Prostate gland (tissue), 2 donors: ENCODE measurements around the gene PAPPA2. TPM values are rescaled to one million over a fixed set of nuclear protein-coding genes. Genes with fewer than 3 reads are reported as not detected.

Source experiments
- DNase-seq: peaks from one replicate; pipeline ENCODE4 v3.0.0-alpha.2; 2019; ENCODE audit warnings: low spot score
- H3K27ac ChIP-seq, 2 donors: fragments of 200-600 bp; sonication (generic); 2 replicates each; pipeline ENCODE4 v1.5.1; 2017 to 2019
- H3K27me3 ChIP-seq: fragments of 200-600 bp; sonication (generic); replicated peaks from 2 replicates; pipeline ENCODE4 v1.5.1; 2019; ENCODE audit not compliant: insufficient read depth
- H3K36me3 ChIP-seq, 2 donors: fragments of 200-600 bp; sonication (generic); 1 replicate in 1 of 2; 2 replicates in 1 of 2; pipeline versions ENCODE4 v1.5.1 to v1.8.1; 2017 to 2019
- H3K4me1 ChIP-seq: fragments of 200-600 bp; sonication (generic); replicated peaks from 2 replicates; pipeline ENCODE4 v1.5.1; 2019
- H3K4me3 ChIP-seq, 2 donors: fragments of 200-600 bp; sonication (generic); 2 replicates each; pipeline ENCODE4 v1.5.1; 2017 to 2019
- H3K9me3 ChIP-seq: fragments of 200-600 bp; sonication (generic); 2 replicates; pipeline ENCODE4 v1.5.1; 2017
- POLR2A ChIP-seq: fragments of 450-650 bp; IDR thresholded peaks from one replicate; pipeline ENCODE4 v1.6.1; 2016; ENCODE audit warnings: antibody characterized with exemption, mild to moderate bottlenecking
- POLR2AphosphoS5 ChIP-seq: sonication (generic); formaldehyde crosslinking; IDR thresholded peaks from one replicate; pipeline ENCODE4 v1.6.1; 2017; ENCODE audit warnings: antibody characterized with exemption
- WGBS: methylation state at CpG from one replicate; pipeline ENCODE4 v1.1.5; 2018; 5-methylcytosine and 5-hydroxymethylcytosine counted together
- intact Hi-C: fragments of 100-400 bp; cut with DNase I; formaldehyde crosslinking; loops from one replicate; pipeline ENCODE4 v1.14.2; 2022
- total RNA-seq, 2 donors: library from RNA; depleted of rRNA; stranded (reverse); fragments of >200 nt; gene quantifications; one replicate each; pipeline ENCODE4 v1.1.0, GENCODE V29; 2016
- TF ChIP-seq, protein P1 (sequence below), 4 experiments: fragments of 200-600 bp in 2 of 4; fragments of 450-650 bp in 2 of 4; sonication (generic) in 2 of 4; IDR thresholded peaks; 1 replicate in 3 of 4; 2 replicates in 1 of 4; pipeline ENCODE4 v1.5.1; 2016 to 2019; ENCODE audit warnings: antibody characterized with exemption in 4 of 4, mild to moderate bottlenecking in 2 of 4, moderate library complexity in 2 of 4

The PAPPA2 gene
- total RNA-seq, 2 donors from 2014 or later = 0.36 to 1.9 TPM

DNA sequence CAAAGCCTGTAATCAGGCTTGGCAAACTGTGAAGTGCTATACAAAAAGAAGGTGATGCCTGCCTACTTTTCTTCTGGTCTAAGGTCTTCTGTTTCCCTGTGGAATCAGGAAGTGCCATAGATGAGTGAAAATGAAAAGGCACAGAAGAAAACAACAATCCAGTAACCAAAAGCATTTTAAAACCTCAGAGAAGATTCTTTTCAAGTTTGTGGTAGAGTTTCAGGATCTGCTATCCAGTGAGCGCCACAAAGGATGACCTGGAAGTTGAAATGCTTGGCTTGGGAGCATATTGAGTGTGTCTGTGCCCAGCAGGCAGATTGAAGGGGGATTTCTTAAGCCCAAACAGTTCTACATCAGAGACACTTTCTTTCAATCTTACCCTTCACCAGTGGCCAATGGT, 272.2 kb downstream of the PAPPA2 start:
- intact Hi-C loops = no loop called here
- Histone ChIP-seq H3K9me3 (no peaks in the 10 kb centered on the region), H3K4me3 (no peak overlapping the region), H3K36me3 (no peaks in the 10 kb centered on the region), H3K4me1 (no peaks in the 10 kb centered on the region), H3K27me3 (no peaks in the 10 kb centered on the region), H3K27ac (no peak overlapping the region)
- 100% methylated on average over 1 of the region's 1 CpG for WGBS
- TF ChIP-seq POLR2AphosphoS5 (no peak), POLR2A (no peak)
- TF ChIP-seq, protein P1, sequence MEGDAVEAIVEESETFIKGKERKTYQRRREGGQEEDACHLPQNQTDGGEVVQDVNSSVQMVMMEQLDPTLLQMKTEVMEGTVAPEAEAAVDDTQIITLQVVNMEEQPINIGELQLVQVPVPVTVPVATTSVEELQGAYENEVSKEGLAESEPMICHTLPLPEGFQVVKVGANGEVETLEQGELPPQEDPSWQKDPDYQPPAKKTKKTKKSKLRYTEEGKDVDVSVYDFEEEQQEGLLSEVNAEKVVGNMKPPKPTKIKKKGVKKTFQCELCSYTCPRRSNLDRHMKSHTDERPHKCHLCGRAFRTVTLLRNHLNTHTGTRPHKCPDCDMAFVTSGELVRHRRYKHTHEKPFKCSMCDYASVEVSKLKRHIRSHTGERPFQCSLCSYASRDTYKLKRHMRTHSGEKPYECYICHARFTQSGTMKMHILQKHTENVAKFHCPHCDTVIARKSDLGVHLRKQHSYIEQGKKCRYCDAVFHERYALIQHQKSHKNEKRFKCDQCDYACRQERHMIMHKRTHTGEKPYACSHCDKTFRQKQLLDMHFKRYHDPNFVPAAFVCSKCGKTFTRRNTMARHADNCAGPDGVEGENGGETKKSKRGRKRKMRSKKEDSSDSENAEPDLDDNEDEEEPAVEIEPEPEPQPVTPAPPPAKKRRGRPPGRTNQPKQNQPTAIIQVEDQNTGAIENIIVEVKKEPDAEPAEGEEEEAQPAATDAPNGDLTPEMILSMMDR (IDR thresholded peaks at IDR 0.05) = no peak
- no peak for DNase-seq

DNA sequence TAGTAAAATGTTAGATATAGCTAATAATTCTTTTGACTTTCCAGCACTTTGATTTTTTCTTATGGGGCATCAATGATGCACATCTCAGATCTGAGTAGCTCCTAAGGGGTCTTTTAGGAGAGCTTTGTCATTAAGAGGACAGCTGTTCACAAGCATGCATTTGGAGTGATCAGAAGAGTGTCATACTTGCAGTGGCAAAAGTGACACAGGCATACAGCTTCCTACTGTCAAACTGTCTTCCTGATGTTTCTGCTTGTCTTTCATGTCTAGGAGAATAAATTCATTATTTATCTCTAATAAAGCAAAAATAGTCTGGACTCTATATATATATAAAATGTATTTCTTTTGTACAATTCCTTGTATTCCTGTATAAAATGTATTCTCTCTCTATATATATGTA, 273.0 kb downstream of the PAPPA2 start:
- H3K27me3 ChIP-seq = no peaks in the 10 kb centered on the region

DNA sequence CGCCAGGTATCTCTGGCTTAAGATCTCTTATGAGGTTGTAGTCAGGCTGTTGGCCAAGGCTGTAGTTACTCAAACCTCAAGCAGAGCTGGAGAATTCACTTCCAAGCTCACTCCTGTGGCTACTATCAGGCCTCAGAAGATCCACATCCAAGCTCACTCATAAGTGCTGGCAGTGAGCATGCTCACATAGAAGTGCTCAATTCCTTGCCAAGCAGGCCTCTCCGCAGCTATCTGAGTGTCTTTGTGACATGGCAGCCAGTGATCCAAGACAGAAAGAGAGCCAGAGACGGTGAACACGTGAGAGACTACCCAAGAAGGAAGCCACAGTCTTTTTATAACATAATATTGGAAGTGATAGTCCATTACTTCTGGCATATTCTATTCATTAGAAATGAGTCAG, 278.2 kb downstream of the PAPPA2 start:
- DNase-seq = no peak
- no peaks in the 10 kb centered on the region for H3K27me3 ChIP-seq
- no peaks in the 10 kb centered on the region for H3K36me3 ChIP-seq
- WGBS = 93% methylated on average over 4 of the region's 4 CpGs
- no peak overlapping the region for H3K4me3 ChIP-seq
- H3K4me1 ChIP-seq = no peaks in the 10 kb centered on the region
- intact Hi-C loops = no loop called here
- no peak overlapping the region for H3K27ac ChIP-seq
- TF ChIP-seq, protein P1 (IDR thresholded peaks at IDR 0.05) = no peak
- TF ChIP-seq POLR2AphosphoS5 (no peak), POLR2A (no peak)
- H3K9me3 ChIP-seq = no peaks in the 10 kb centered on the region

More for the DNA sequence above, 273.0 kb downstream of the PAPPA2 start:
- Histone ChIP-seq H3K36me3 (no peaks in the 10 kb centered on the region), H3K4me1 (no peaks in the 10 kb centered on the region), H3K27ac (no peak overlapping the region), H3K4me3 (no peak overlapping the region), H3K9me3 (no peaks in the 10 kb centered on the region)
- no peak for TF ChIP-seq POLR2AphosphoS5
- TF ChIP-seq POLR2A = no peak
- TF ChIP-seq, protein P1 (IDR thresholded peaks at IDR 0.05) = no peak
- intact Hi-C loops = no loop called here
- no peak for DNase-seq

DNA sequence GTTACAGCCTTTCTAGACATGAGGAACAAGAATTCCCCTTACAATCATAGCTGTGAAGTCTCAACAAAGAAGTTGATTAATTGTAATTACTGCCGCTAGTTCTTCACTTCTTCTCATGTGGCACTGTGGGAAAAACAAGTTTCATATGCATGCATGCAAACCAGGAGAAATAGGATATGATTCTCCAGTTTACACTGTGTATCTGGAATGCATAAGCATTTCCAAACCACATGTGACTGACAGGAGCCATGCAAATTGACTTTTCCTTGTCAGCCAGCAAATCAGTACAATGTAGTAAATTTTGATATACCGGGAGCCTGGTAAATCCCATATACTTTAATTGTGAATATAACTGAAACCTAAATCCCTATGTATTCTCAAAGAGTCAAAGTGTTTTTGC, 279.3 kb downstream of the PAPPA2 start:
- no peak overlapping the region for H3K4me3 ChIP-seq
- no peaks in the 10 kb centered on the region for H3K36me3 ChIP-seq
- no peaks in the 10 kb centered on the region for H3K4me1 ChIP-seq
- TF ChIP-seq, protein P1 (IDR thresholded peaks at IDR 0.05) = no peak
- TF ChIP-seq POLR2A (no peak), POLR2AphosphoS5 (no peak)
- no peak overlapping the region for H3K27ac ChIP-seq
- H3K9me3 ChIP-seq = no peaks in the 10 kb centered on the region
- intact Hi-C loops = no loop called here
- no peak for DNase-seq
- no peaks in the 10 kb centered on the region for H3K27me3 ChIP-seq
- 67% methylated on average over 2 of the region's 2 CpGs for WGBS

DNA sequence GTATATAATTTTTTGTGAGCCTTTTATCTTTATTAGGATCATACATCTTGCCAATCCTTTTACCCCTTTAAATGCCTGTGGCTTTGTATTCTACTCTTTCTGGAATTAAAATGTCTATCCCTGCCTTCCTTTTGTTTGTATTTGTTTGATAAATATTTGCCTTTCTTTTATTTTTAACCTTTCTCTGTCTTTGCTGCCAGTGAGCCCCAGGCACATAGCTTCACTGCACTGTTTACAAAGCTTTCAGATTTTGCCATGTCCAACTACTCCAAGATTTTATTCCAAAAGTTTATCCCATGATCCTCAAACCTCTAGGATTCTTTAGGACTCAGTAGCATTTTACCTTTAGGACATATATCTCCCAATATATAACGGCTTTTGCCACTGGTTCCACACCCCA, 281.2 kb downstream of the PAPPA2 start:
- Histone ChIP-seq H3K27ac (no peak overlapping the region), H3K36me3 (no peaks in the 10 kb centered on the region), H3K9me3 (no peaks in the 10 kb centered on the region), H3K4me3 (no peak overlapping the region), H3K4me1 (no peaks in the 10 kb centered on the region), H3K27me3 (no peaks in the 10 kb centered on the region)
- 38% methylated on average over 1 of the region's 1 CpG for WGBS
- TF ChIP-seq POLR2A = no peak
- TF ChIP-seq, protein P1 (IDR thresholded peaks at IDR 0.05) = no peak
- TF ChIP-seq POLR2AphosphoS5 = no peak
- no peak for DNase-seq
- intact Hi-C loops = no loop called here
